NCI-H510A (cell line): ENCODE data around the gene PSRC1.
"Not testable (repeated sequence)": the region's sequence is repeated elsewhere in the genome, so short reads cannot be mapped to it uniquely, and the experiment has no call there.

Experiments used
- DNase-seq: peaks from one replicate; lab custom pipeline; 2025; lab: John Stamatoyannopoulos, UW

PSRC1 gene

GRCh38 chr1:109295712-109296415 is 12.9 kb upstream of the PSRC1 start:
- DNase-seq: no peak

GRCh38 chr1:109294481-109294880 is 11.5 kb upstream of the PSRC1 start:
- no peak for DNase-seq

GRCh38 chr1:109293026-109293425 is 10.1 kb upstream of the PSRC1 start:
- DNase-seq: no peak

GRCh38 chr1:109292364-109292763 is 9.4 kb upstream of the PSRC1 start:
- DNase-seq: no peak

GRCh38 chr1:109290998-109291397 is 8.1 kb upstream of the PSRC1 start:
- DNase-seq: no peak

- DNase-seq: no peak
Observed at GRCh38 chr1:109290137-109290536, 7.2 kb upstream of the PSRC1 start.

GRCh38 chr1:109286762-109287161 is 3.8 kb upstream of the PSRC1 start:
- DNase-seq: not testable (repeated sequence)

- DNase-seq: no peak
Observed at GRCh38 chr1:109283748-109284600, 1.0 kb upstream of the PSRC1 start.

- DNase-seq: no peak
Observed at GRCh38 chr1:109282497-109282951, 421 bp downstream of the PSRC1 start.

- no peak for DNase-seq
Observed at GRCh38 chr1:109281680-109282496, 1.1 kb downstream of the PSRC1 start.

GRCh38 chr1:109280862-109281261 is 2.1 kb downstream of the PSRC1 start:
- no peak for DNase-seq

GRCh38 chr1:109279615-109280278 is 3.2 kb downstream of the PSRC1 start:
- DNase-seq: no peak

- DNase-seq: peak; percentile 67
Observed at GRCh38 chr1:109277434-109278204, 5.3 kb downstream of the PSRC1 start.

- no peak for DNase-seq
Observed at GRCh38 chr1:109275706-109276345, 7.1 kb downstream of the PSRC1 start.

GRCh38 chr1:109274533-109275476 is 8.1 kb downstream of the PSRC1 start:
- peak; percentile 32 for DNase-seq

- DNase-seq: no peak
Observed at GRCh38 chr1:109273570-109274288, 9.2 kb downstream of the PSRC1 start.

- no peak for DNase-seq
Observed at GRCh38 chr1:109272831-109273547, 10.0 kb downstream of the PSRC1 start.
